ENCODE data around the gene SSBP3.

DNA sequence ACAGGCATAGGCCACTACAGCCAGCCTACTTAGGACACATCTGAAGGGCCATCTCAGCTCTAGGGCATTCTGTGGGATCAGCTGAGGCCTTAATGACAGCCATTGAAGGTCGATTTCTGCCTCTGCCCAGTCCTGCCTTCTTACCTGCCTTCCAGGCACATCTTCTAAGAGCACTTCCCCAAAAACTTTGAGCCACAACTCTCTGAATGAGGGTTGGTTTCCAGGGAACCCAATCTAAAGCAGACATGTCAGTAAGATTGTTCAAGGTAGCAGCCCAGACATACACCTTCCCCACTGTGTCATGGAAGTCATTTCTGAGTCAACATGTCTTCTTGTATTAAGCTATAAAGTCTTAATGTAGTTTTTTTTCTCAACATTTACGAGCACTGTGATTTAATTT, 18.2 kb upstream of the SSBP3 start:
- TF ChIP-seq EP300 (IDR thresholded peaks at IDR 0.05; ENCODE audit: low read depth) (no peak), POLR2A (IDR thresholded peaks at IDR 0.05) (no peak), POLR2AphosphoS5 (IDR thresholded peaks at IDR 0.05) (no peak)
- TF ChIP-seq, protein P1, sequence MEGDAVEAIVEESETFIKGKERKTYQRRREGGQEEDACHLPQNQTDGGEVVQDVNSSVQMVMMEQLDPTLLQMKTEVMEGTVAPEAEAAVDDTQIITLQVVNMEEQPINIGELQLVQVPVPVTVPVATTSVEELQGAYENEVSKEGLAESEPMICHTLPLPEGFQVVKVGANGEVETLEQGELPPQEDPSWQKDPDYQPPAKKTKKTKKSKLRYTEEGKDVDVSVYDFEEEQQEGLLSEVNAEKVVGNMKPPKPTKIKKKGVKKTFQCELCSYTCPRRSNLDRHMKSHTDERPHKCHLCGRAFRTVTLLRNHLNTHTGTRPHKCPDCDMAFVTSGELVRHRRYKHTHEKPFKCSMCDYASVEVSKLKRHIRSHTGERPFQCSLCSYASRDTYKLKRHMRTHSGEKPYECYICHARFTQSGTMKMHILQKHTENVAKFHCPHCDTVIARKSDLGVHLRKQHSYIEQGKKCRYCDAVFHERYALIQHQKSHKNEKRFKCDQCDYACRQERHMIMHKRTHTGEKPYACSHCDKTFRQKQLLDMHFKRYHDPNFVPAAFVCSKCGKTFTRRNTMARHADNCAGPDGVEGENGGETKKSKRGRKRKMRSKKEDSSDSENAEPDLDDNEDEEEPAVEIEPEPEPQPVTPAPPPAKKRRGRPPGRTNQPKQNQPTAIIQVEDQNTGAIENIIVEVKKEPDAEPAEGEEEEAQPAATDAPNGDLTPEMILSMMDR (IDR thresholded peaks at IDR 0.05): no peak
